Astrocyte of the spinal cord (primary cell): ENCODE measurements around the gene ZNF441.

ENCODE experiments used
- DNase-seq: peaks from one replicate; pipeline ENCODE4 v3.0.0; 2011; ENCODE audit warnings: low read depth, low spot score
- H3K4me3 ChIP-seq: 2 replicates; pipeline ENCODE4 v1.5.1; 2011; ENCODE audit warnings: low read depth, mild to moderate bottlenecking, low read length, moderate library complexity
- in situ Hi-C: cut with HindIII; loops from 2 replicates; pipeline ENCODE4 v1.10.0; 2017; ENCODE audit warnings: low sequenced_read_pairs
- TF ChIP-seq, protein P1 (sequence below): IDR thresholded peaks from 2 replicates; pipeline ENCODE4 v1.5.1; 2012; ENCODE audit warnings: low read depth, mild to moderate bottlenecking, low read length, inconsistent platforms

ZNF441 gene

DNA sequence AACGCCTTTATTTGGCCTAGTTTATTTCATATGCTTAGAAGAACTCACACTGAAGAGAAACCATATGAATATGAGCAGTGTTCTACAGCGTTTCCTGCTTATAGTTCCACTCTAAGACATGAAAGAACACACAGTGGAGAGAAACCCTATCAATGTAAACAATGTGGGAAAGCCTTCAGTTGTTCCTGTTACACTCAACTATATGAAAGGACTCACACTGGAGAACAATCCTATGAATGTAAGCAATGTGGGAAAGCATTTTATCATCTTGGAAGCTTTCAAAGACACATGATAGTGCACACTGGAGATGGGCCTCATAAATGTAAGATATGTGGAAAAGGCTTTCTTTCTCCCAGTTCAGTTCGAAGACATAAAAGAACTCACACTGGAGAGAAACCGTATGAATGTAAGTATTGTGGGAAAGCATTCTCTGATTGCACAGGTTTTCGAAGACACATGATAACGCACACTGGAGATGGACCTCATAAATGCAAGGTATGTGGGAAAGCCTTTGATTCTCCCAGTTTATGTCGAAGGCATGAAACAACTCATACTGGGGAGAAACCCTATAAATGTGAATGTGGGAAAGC lies 13.7 kb downstream of the ZNF441 start:
- peak; percentile 6 for DNase-seq
- TF ChIP-seq, protein P1, sequence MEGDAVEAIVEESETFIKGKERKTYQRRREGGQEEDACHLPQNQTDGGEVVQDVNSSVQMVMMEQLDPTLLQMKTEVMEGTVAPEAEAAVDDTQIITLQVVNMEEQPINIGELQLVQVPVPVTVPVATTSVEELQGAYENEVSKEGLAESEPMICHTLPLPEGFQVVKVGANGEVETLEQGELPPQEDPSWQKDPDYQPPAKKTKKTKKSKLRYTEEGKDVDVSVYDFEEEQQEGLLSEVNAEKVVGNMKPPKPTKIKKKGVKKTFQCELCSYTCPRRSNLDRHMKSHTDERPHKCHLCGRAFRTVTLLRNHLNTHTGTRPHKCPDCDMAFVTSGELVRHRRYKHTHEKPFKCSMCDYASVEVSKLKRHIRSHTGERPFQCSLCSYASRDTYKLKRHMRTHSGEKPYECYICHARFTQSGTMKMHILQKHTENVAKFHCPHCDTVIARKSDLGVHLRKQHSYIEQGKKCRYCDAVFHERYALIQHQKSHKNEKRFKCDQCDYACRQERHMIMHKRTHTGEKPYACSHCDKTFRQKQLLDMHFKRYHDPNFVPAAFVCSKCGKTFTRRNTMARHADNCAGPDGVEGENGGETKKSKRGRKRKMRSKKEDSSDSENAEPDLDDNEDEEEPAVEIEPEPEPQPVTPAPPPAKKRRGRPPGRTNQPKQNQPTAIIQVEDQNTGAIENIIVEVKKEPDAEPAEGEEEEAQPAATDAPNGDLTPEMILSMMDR = no peak
- in situ Hi-C loops = no loop called here
- H3K4me3 ChIP-seq = no peak overlapping the region

DNA sequence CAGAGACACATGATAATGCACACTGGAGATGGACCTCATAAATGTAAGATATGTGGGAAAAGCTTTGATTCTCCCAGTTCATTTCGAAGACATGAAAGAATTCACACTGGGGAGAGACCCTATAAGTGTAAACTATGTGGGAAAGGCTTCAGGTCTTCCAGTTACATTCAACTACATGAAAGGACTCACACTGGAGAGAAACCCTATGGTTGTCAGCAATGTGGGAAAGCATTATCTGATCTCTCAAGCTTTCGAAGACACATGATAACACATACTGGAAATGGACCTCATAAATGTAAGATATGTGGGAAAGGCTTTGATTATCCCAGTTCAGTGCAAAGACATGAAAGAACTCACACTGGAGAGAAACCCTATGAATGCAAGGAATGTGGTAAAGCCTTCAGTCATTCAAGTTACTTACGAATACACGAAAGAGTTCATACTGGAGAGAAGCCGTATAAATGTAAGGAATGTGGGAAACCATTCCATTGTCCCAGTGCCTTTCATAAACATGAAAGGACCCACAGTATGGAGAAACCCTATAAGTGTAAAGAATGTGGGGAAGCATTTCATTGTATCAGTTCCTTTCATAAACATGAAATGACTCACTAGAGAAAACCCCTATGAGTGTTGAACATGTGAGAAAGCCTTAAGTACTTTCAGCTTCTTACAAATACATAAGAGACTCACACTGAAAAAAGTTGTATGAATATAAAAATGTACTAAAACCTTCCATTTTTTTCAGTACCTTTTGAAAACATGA lies 14.7 kb downstream of the ZNF441 start:
- H3K4me3 ChIP-seq = no peak overlapping the region

DNA sequence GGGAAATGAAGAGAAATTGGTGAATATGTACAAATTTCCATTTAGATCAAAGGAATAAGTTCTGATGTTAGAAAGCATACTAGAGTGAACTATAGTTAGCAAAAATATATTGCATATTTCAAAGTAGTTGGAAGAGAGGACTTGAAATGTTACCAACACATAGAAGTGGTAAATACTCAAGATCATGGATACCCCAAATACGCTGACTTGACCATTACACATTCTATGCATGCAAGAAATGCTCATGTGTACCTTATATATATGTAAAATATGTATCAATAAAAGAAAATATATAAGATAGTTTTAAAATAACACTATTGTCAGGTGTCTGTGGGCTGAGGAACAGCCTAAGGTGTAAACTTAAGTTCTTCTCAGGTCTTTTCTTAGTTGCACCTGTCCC lies 17.0 kb downstream of the ZNF441 start:
- DNase-seq = no peak
- in situ Hi-C loops = no loop called here
- no peak overlapping the region for H3K4me3 ChIP-seq
- TF ChIP-seq, protein P1 = no peak

More for the DNA sequence above, 14.7 kb downstream of the ZNF441 start:
- in situ Hi-C loops = no loop called here
- TF ChIP-seq, protein P1 = no peak
- DNase-seq = peak; percentile 19

- no peak for DNase-seq
Measured at GRCh38 chr19:11784356-11784755, 17.6 kb downstream of the ZNF441 start.

GRCh38 chr19:11787536-11787935 lies 20.7 kb downstream of the ZNF441 start:
- H3K4me3 ChIP-seq = no peak overlapping the region
- in situ Hi-C loops = no loop called here
- no peak for DNase-seq
- TF ChIP-seq, protein P1 = no peak

More at GRCh38 chr19:11784356-11784755, 17.6 kb downstream of the ZNF441 start:
- TF ChIP-seq, protein P1 = no peak
- H3K4me3 ChIP-seq = no peak overlapping the region
- in situ Hi-C loops = no loop called here

- TF ChIP-seq, protein P1 = no peak
- DNase-seq = no peak
- H3K4me3 ChIP-seq = no peak overlapping the region
- in situ Hi-C loops = no loop called here
Measured at GRCh38 chr19:11792942-11793341, 26.1 kb downstream of the ZNF441 start.
